GM23338 (cell line): ENCODE measurements around the gene EPHA8. TPM values are rescaled to one million over a fixed set of nuclear protein-coding genes. Genes with fewer than 3 reads are reported as not detected.

Source experiments
- ATAC-seq: fragments of 200-7000 bp; cut with Tn5 transposase; 3 replicates; pipeline ENCODE4 v1.9.1; 2020
- DNase-seq: peaks from one replicate; pipeline ENCODE4 v3.0.0-alpha.2; 2015; ENCODE audit warnings: low spot score
- H2AFZ ChIP-seq: fragments of 200-600 bp; sonication (generic); 2 replicates; pipeline ENCODE4 v1.8.0; 2016; ENCODE audit warnings: antibody characterized with exemption, mild to moderate bottlenecking, moderate library complexity
- H3F3A ChIP-seq: fragments of 200-600 bp; sonication (generic); replicated peaks from 2 replicates; pipeline ENCODE4 v1.8.0; 2017; ENCODE audit warnings: antibody characterized with exemption, mixed run types, low read depth
- H3K27ac ChIP-seq: fragments of 200-600 bp; sonication (generic); 2 replicates; pipeline ENCODE4 v1.6.1; 2016; ENCODE audit warnings: low read depth
- H3K27me3 ChIP-seq: fragments of 200-600 bp; sonication (generic); 2 replicates; pipeline ENCODE4 v1.8.0; 2016; ENCODE audit warnings: mild to moderate bottlenecking, mixed run types, moderate library complexity; ENCODE audit not compliant: insufficient read depth
- H3K36me3 ChIP-seq: fragments of 200-600 bp; sonication (generic); 2 replicates; pipeline ENCODE4 v1.8.0; 2016; ENCODE audit warnings: mild to moderate bottlenecking; ENCODE audit not compliant: insufficient read depth
- H3K4me1 ChIP-seq: fragments of 200-600 bp; sonication (generic); 2 replicates; pipeline ENCODE4 v1.8.0; 2016; ENCODE audit warnings: mild to moderate bottlenecking, moderate library complexity; ENCODE audit not compliant: insufficient read depth
- H3K4me2 ChIP-seq: fragments of 200-600 bp; sonication (generic); 2 replicates; pipeline ENCODE4 v1.7.1; 2017; ENCODE audit warnings: mixed run types
- H3K4me3 ChIP-seq: fragments of 200-600 bp; sonication (generic); 2 replicates; pipeline ENCODE4 v1.6.1; 2016; ENCODE audit warnings: mixed run types
- H3K79me2 ChIP-seq: fragments of 200-600 bp; sonication (generic); replicated peaks from 2 replicates; pipeline ENCODE4 v1.8.0; 2017; ENCODE audit warnings: mild to moderate bottlenecking; ENCODE audit not compliant: insufficient read depth
- H3K9me2 ChIP-seq: fragments of 200-600 bp; sonication (generic); 2 replicates; pipeline ENCODE4 v1.8.0; 2017; ENCODE audit not compliant: insufficient read depth
- H4K20me1 ChIP-seq: fragments of 200-600 bp; sonication (generic); replicated peaks from 2 replicates; pipeline ENCODE4 v1.8.0; 2017; ENCODE audit warnings: mild to moderate bottlenecking; ENCODE audit not compliant: insufficient read depth
- H3K27ac Mint-ChIP-seq: 2 replicates; pipeline ENCODE4 v1.8.0; 2020; ENCODE audit warnings: inconsistent platforms, mild to moderate bottlenecking, moderate library complexity, mixed read lengths
- H3K27me3 Mint-ChIP-seq: 3 replicates; pipeline ENCODE4 v1.8.0; 2022; ENCODE audit warnings: low read depth, mild to moderate bottlenecking, moderate library complexity, mixed read lengths, inconsistent platforms; ENCODE audit not compliant: insufficient read depth, poor library complexity
- H3K36me3 Mint-ChIP-seq: 3 replicates; pipeline ENCODE4 v1.8.0; 2021; ENCODE audit warnings: low read depth, mild to moderate bottlenecking, inconsistent platforms, moderate library complexity, mixed read lengths
- H3K4me1 Mint-ChIP-seq: 3 replicates; pipeline ENCODE4 v1.8.0; 2020; ENCODE audit warnings: mild to moderate bottlenecking, inconsistent platforms, mixed read lengths
- H3K4me3 Mint-ChIP-seq: 3 replicates; pipeline ENCODE4 v1.8.0; 2021; ENCODE audit warnings: moderate library complexity, mild to moderate bottlenecking, inconsistent platforms, mixed read lengths
- H3K9me3 Mint-ChIP-seq: 3 replicates; pipeline ENCODE4 v1.8.0; 2020; ENCODE audit warnings: moderate library complexity, mild to moderate bottlenecking, inconsistent platforms, mixed read lengths
- CREB1 ChIP-seq: fragments of 250-450 bp; sonication (Bioruptor Pico); IDR thresholded peaks from 2 replicates; pipeline ENCODE4 v1.5.0; 2020; ENCODE audit warnings: low read depth, mild to moderate bottlenecking, moderate library complexity
- CTCF ChIP-seq, 2 experiments: fragments of 200-600 bp in 1 of 2; sonication (generic) in 1 of 2; conservative IDR thresholded peaks; 2 replicates each; pipeline versions ENCODE4 v1.5.1 to v1.6.1; 2016 to 2017; ENCODE audit warnings: antibody characterized with exemption in 2 of 2, low read depth in 2 of 2, mild to moderate bottlenecking in 2 of 2, moderate library complexity in 1 of 2
- ETS1 ChIP-seq: IDR thresholded peaks from 2 replicates; pipeline ENCODE4 v1.6.1; 2016; ENCODE audit warnings: antibody characterized with exemption
- EZH2 ChIP-seq: fragments of 200-600 bp; sonication (generic); IDR thresholded peaks from one replicate; pipeline ENCODE4 v1.8.0; 2017; ENCODE audit warnings: antibody characterized with exemption, mild to moderate bottlenecking, low read depth; ENCODE audit not compliant: unreplicated experiment
- EZH2phosphoT487 ChIP-seq: fragments of 200-600 bp; sonication (generic); IDR thresholded peaks from one replicate; pipeline ENCODE4 v1.8.1; 2018; ENCODE audit warnings: antibody characterized with exemption; ENCODE audit not compliant: unreplicated experiment
- JUNB ChIP-seq: IDR thresholded peaks from one replicate; pipeline ENCODE4 v1.6.1; 2016; ENCODE audit warnings: antibody characterized with exemption; ENCODE audit not compliant: unreplicated experiment
- NANOG ChIP-seq: IDR thresholded peaks from 2 replicates; pipeline ENCODE4 v1.6.1; 2016; ENCODE audit warnings: antibody characterized with exemption, borderline replicate concordance
- POLR2AphosphoS5 ChIP-seq: IDR thresholded peaks from 2 replicates; pipeline ENCODE4 v1.6.1; 2016; ENCODE audit warnings: antibody characterized with exemption, low read depth
- REST ChIP-seq: IDR thresholded peaks from one replicate; pipeline ENCODE4 v1.6.1; 2018; ENCODE audit warnings: antibody characterized with exemption; ENCODE audit not compliant: unreplicated experiment
- STAT1 ChIP-seq: IDR thresholded peaks from one replicate; pipeline ENCODE4 v1.6.1; 2016; ENCODE audit warnings: antibody characterized with exemption; ENCODE audit not compliant: unreplicated experiment
- ZNF114 ChIP-seq: fragments of 250-450 bp; sonication (Bioruptor Pico); IDR thresholded peaks from 2 replicates; pipeline ENCODE4 v1.5.0; 2020; ENCODE audit warnings: mild to moderate bottlenecking, moderate library complexity
- ZNF331 ChIP-seq: fragments of 250-450 bp; sonication (Bioruptor Pico); IDR thresholded peaks from 2 replicates; pipeline ENCODE4 v1.5.0; 2020; ENCODE audit warnings: low read depth, mild to moderate bottlenecking, moderate library complexity
- polyA plus RNA-seq: library from polyadenylated mRNA; unstranded; fragments of >200 nt; fragmentation: Nextera tagmentation; extraction: Ambion mirVana; gene quantifications from 2 replicates; pipeline ENCODE4 v1.2.1, GENCODE V29; 2016
- total RNA-seq: library from RNA; depleted of rRNA; stranded (reverse); fragments of >200 nt; shearing (Covaris generic); gene quantifications from 2 replicates; pipeline ENCODE4 v1.2.3, GENCODE V29; 2014

Gene EPHA8
- total and polyA plus RNA-seq, 2 experiments from 2014 or later = 2.3 to 5.0 TPM

- Histone ChIP-seq H3K27ac (no peak overlapping the region), H3K9me2 (no peaks in the 10 kb centered on the region), H4K20me1 (no peaks in the 10 kb centered on the region), H2AFZ (no peak overlapping the region), H3K4me2 (no peak overlapping the region), H3K4me3 (no peak overlapping the region), H3F3A (no peaks in the 10 kb centered on the region), H3K79me2 (no peaks in the 10 kb centered on the region), H3K27me3 (no peaks in the 10 kb centered on the region), H3K36me3 (no peaks in the 10 kb centered on the region), H3K4me1 (peaks cover 28% of the 10 kb centered on the region)
- H3K4me3 Mint-ChIP-seq = no peak overlapping the region
- H3K9me3 Mint-ChIP-seq = no peaks in the 10 kb centered on the region; the same call in 2 of the 3 replicates
- no peak overlapping the region for H3K27ac Mint-ChIP-seq
- peaks cover 39% of the 10 kb centered on the region for H3K27me3 Mint-ChIP-seq
- TF ChIP-seq NANOG (no peak), EZH2phosphoT487 (no peak), POLR2AphosphoS5 (no peak), STAT1 (no peak), REST (no peak)
- ATAC-seq = no peak
- no peak for DNase-seq
- H3K4me1 Mint-ChIP-seq = peaks cover 33% of the 10 kb centered on the region
- no peaks in the 10 kb centered on the region for H3K36me3 Mint-ChIP-seq
Measured at GRCh38 chr1:22552021-22552420, 11.3 kb upstream of the EPHA8 start.

- Histone ChIP-seq H3K9me2 (no peaks in the 10 kb centered on the region), H3K27me3 (no peaks in the 10 kb centered on the region), H3K79me2 (no peaks in the 10 kb centered on the region), H3F3A (no peaks in the 10 kb centered on the region), H3K4me3 (no peak overlapping the region), H3K4me2 (no peak overlapping the region), H3K4me1 (peaks cover 28% of the 10 kb centered on the region), H2AFZ (no peak overlapping the region), H3K36me3 (no peaks in the 10 kb centered on the region), H4K20me1 (no peaks in the 10 kb centered on the region), H3K27ac (no peak overlapping the region)
- H3K4me1 Mint-ChIP-seq = peaks cover 36% of the 10 kb centered on the region
- H3K27ac Mint-ChIP-seq = no peak overlapping the region
- H3K9me3 Mint-ChIP-seq = no peaks in the 10 kb centered on the region
- ATAC-seq = no peak
- H3K27me3 Mint-ChIP-seq = peaks cover 37% of the 10 kb centered on the region
- no peak for DNase-seq
- H3K4me3 Mint-ChIP-seq = no peak overlapping the region
- H3K36me3 Mint-ChIP-seq = no peaks in the 10 kb centered on the region
- TF ChIP-seq EZH2 (no peak), NANOG (no peak), CREB1 (CRISPR knock-in tag) (no peak), ZNF331 (CRISPR knock-in tag) (no peak), POLR2AphosphoS5 (no peak), JUNB (no peak), ETS1 (no peak), REST (no peak), CTCF (conservative IDR thresholded peaks at IDR 0.05; ENCODE audit: low read depth in 2 of 2) (no peak), STAT1 (no peak), ZNF114 (CRISPR knock-in tag) (no peak), EZH2phosphoT487 (no peak)
Measured at GRCh38 chr1:22553104-22553880, 10.0 kb upstream of the EPHA8 start.
